GM18511 (cell line): ENCODE data around the gene DDR1.
"Not testable (repeated sequence)": the region's sequence is repeated elsewhere in the genome, so short reads cannot be mapped to it uniquely, and the experiment has no call there.

Source experiments
- ATAC-seq: cut with Tn5 transposase; IDR thresholded peaks from one replicate; pipeline ENCODE4 v1.9.1; 2021; ENCODE audit warnings: mild to moderate bottlenecking, moderate library complexity; ENCODE audit not compliant: unreplicated experiment

Gene DDR1

GRCh38 chr6:30914076-30914853 lies 29.9 kb downstream of the DDR1 start, which contains the start of gene VARS2:
Gene VARS2, plus strand, starts transcription at chr6:30914238. Its CDS starts 599 bp downstream, at chr6:30914837.
- peak; percentile 90 for ATAC-seq

- ATAC-seq, result no peak
Measured at GRCh38 chr6:30914854-30915590, 30.7 kb downstream of the DDR1 start.

GRCh38 chr6:30915591-30915946 lies 31.2 kb downstream of the DDR1 start:
- ATAC-seq, result no peak

GRCh38 chr6:30917041-30917440 lies 32.7 kb downstream of the DDR1 start:
- ATAC-seq, result no peak

GRCh38 chr6:30917487-30917886 lies 33.2 kb downstream of the DDR1 start:
- ATAC-seq, result no peak

GRCh38 chr6:30918670-30919069 lies 34.4 kb downstream of the DDR1 start:
- ATAC-seq, result no peak

- ATAC-seq, result no peak
Measured at GRCh38 chr6:30922447-30922852, 38.1 kb downstream of the DDR1 start.

- not testable (repeated sequence) for ATAC-seq
Measured at GRCh38 chr6:30924040-30924627, 39.8 kb downstream of the DDR1 start.

- no peak for ATAC-seq
Measured at GRCh38 chr6:30926644-30927043, 42.3 kb downstream of the DDR1 start.

GRCh38 chr6:30927080-30927479 lies 42.8 kb downstream of the DDR1 start:
- not testable (repeated sequence) for ATAC-seq

GRCh38 chr6:30928677-30929076 lies 44.4 kb downstream of the DDR1 start:
- no peak for ATAC-seq

GRCh38 chr6:30930506-30930905 lies 46.2 kb downstream of the DDR1 start:
- ATAC-seq, result no peak

- ATAC-seq, result no peak
Measured at GRCh38 chr6:30931272-30931671, 47.0 kb downstream of the DDR1 start.

GRCh38 chr6:30931969-30932645 lies 47.8 kb downstream of the DDR1 start, which contains the start of gene SFTA2:
Gene SFTA2, minus strand, starts transcription at chr6:30932170. Its CDS starts 74 bp downstream, at chr6:30932096.
- no peak for ATAC-seq

- no peak for ATAC-seq
Measured at GRCh38 chr6:30932665-30933365, 48.5 kb downstream of the DDR1 start.

GRCh38 chr6:30935018-30935417 lies 50.7 kb downstream of the DDR1 start:
- no peak for ATAC-seq

- ATAC-seq, result no peak
Measured at GRCh38 chr6:30937265-30937664, 52.9 kb downstream of the DDR1 start.

- no peak for ATAC-seq
Measured at GRCh38 chr6:30938730-30939129, 54.4 kb downstream of the DDR1 start.

GRCh38 chr6:30939473-30939872 lies 55.2 kb downstream of the DDR1 start:
- ATAC-seq, result no peak

GRCh38 chr6:30940361-30940986 lies 56.2 kb downstream of the DDR1 start, which contains the start of gene MUCL3:
Gene MUCL3, plus strand, starts transcription at chr6:30940973. Its CDS starts 27 bp downstream, at chr6:30941000.
- ATAC-seq, result no peak
